ENCODE measurements around the gene CRPPA. TPM values are rescaled to one million over a fixed set of nuclear protein-coding genes. Genes with fewer than 3 reads are reported as not detected.
A peak's percentile ranks its signal among the peaks of the same experiment; 100 is the strongest.

Gene CRPPA
- total RNA-seq, 2 experiments from 2014 or later: 1.0 to 1.1 TPM

- ATAC-seq (ENCODE audit: poor library complexity) (peak; percentile 81), DNase-seq (peak in 6 of 14 experiments; percentile 1 to 62 (median 42))
- Mint-ChIP-seq H3K4me1 (ENCODE audit: low read depth) (no peaks in the 10 kb centered on the region), H3K4me3 (no peak overlapping the region), H3K27me3 (no peaks in the 10 kb centered on the region), H3K36me3 (ENCODE audit: low read depth) (no peaks in the 10 kb centered on the region), H3K27ac (no peak overlapping the region), H3K9me3 (no peaks in the 10 kb centered on the region)
- Histone ChIP-seq H3K27me3 (ENCODE audit: control insufficient read depth in 1 of 2, insufficient read depth in 2 of 2, low read length in 2 of 2) (no peaks in the 10 kb centered on the region), H3K9me3 (ENCODE audit: control insufficient read depth in 1 of 2, insufficient read depth in 1 of 2, low read length in 2 of 2) (no peaks in the 10 kb centered on the region), H3K4me3 (ENCODE audit: low read length) (no peak overlapping the region), H3K36me3 (ENCODE audit: insufficient read depth, low read length) (no peaks in the 10 kb centered on the region), H3K27ac (ENCODE audit: low read depth in 1 of 2, low read length in 2 of 2) (no peak overlapping the region), H3K4me1 (ENCODE audit: insufficient read depth, low read length) (no peaks in the 10 kb centered on the region)
- CTCF ChIA-PET: no interaction called here
- intact Hi-C loops (cut with DNase I, micrococcal nuclease): loop anchor here (1.0 to 5.0 kb wide), 3 partner anchors 133 to 485 kb away; no protein-coding TSS in a partner anchor
- TF ChIP-seq CTCF (IDR thresholded peaks at IDR 0.05): peak; percentile 60
- POLR2A ChIA-PET: interaction anchor here (1.9 to 3.7 kb wide), 2 partner anchors 11 to 133 kb away, joined by 8 to 18 read pairs; partner anchors contain the start of gene CRPPA
These were observed 10.5 kb upstream of the CRPPA start for GRCh38 chr7:16431646-16432424.

DNA sequence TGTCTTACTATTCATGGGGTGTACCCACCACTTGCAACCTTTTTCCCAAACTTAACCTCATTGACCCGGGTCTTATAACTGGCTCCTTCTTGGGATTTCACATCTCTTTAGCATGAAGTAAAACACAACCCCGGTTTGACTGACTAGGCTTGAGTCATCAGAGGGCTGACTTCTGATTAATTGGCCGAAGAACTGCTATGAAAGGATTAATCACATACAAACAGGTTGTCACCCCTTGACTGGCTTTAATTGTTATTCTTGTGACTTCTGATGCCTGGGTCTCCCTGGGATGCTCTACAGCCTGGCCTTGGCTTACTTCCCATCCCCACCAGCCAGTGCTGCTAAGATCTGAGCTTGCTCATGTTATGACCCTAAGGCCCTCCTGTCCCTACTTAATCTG lies 8.8 kb upstream of the CRPPA start:
- no peaks in the 10 kb centered on the region for H3K36me3 ChIP-seq (ENCODE audit: insufficient read depth, low read length)
- H3K27me3 ChIP-seq (ENCODE audit: control insufficient read depth in 1 of 2, insufficient read depth in 2 of 2, low read length in 2 of 2): no peaks in the 10 kb centered on the region
- CTCF ChIA-PET: no interaction called here
- POLR2A ChIA-PET: no interaction called here
- H3K9me3 Mint-ChIP-seq: no peaks in the 10 kb centered on the region
- H3K4me1 ChIP-seq (ENCODE audit: insufficient read depth, low read length): no peaks in the 10 kb centered on the region
- no peak for ATAC-seq (ENCODE audit: poor library complexity)
- H3K4me3 Mint-ChIP-seq: no peak overlapping the region
- DNase-seq: no peak
- H3K4me1 Mint-ChIP-seq (ENCODE audit: low read depth): no peaks in the 10 kb centered on the region
- H3K27me3 Mint-ChIP-seq: no peaks in the 10 kb centered on the region
- no peak for TF ChIP-seq CTCF (IDR thresholded peaks at IDR 0.05)
- intact Hi-C loops (cut with DNase I, micrococcal nuclease): loop anchor here in 1 of 2 experiments (2.0 to 5.0 kb wide), 2 partner anchors 137 to 487 kb away; no protein-coding TSS in a partner anchor
- H3K36me3 Mint-ChIP-seq (ENCODE audit: low read depth): no peaks in the 10 kb centered on the region
- H3K9me3 ChIP-seq (ENCODE audit: control insufficient read depth in 1 of 2, insufficient read depth in 1 of 2, low read length in 2 of 2): no peaks in the 10 kb centered on the region
- H3K27ac ChIP-seq (ENCODE audit: low read depth in 1 of 2, low read length in 2 of 2): no peak overlapping the region
- no peak overlapping the region for H3K4me3 ChIP-seq (ENCODE audit: low read length)
- H3K27ac Mint-ChIP-seq: no peak overlapping the region

- H3K27ac ChIP-seq (ENCODE audit: low read depth in 1 of 2, low read length in 2 of 2): no peak overlapping the region
- intact Hi-C loops (cut with DNase I, micrococcal nuclease): no loop called here
- no peak overlapping the region for H3K27ac Mint-ChIP-seq
- no peak for TF ChIP-seq CTCF (IDR thresholded peaks at IDR 0.05)
- H3K4me3 Mint-ChIP-seq: no peak overlapping the region
- no peaks in the 10 kb centered on the region for H3K27me3 ChIP-seq (ENCODE audit: control insufficient read depth in 1 of 2, insufficient read depth in 2 of 2, low read length in 2 of 2)
- DNase-seq: no peak
- ATAC-seq (ENCODE audit: poor library complexity): no peak
- ChIA-PET CTCF (no interaction called here), POLR2A (no interaction called here)
- H3K9me3 ChIP-seq (ENCODE audit: control insufficient read depth in 1 of 2, insufficient read depth in 1 of 2, low read length in 2 of 2): no peaks in the 10 kb centered on the region
- no peaks in the 10 kb centered on the region for H3K36me3 ChIP-seq (ENCODE audit: insufficient read depth, low read length)
- H3K36me3 Mint-ChIP-seq (ENCODE audit: low read depth): no peaks in the 10 kb centered on the region
- no peaks in the 10 kb centered on the region for H3K9me3 Mint-ChIP-seq
- no peaks in the 10 kb centered on the region for H3K4me1 Mint-ChIP-seq (ENCODE audit: low read depth)
- no peaks in the 10 kb centered on the region for H3K4me1 ChIP-seq (ENCODE audit: insufficient read depth, low read length)
- H3K27me3 Mint-ChIP-seq: no peaks in the 10 kb centered on the region
- no peak overlapping the region for H3K4me3 ChIP-seq (ENCODE audit: low read length)
These were observed 7.3 kb upstream of the CRPPA start for GRCh38 chr7:16428672-16429071.

All from CD4-positive, alpha-beta T cell (primary cell).